PC-3 (cell line): ENCODE results near the gene PALS1. TPM values are rescaled to one million over a fixed set of nuclear protein-coding genes. Genes with fewer than 3 reads are reported as not detected.

Experiments
- ATAC-seq: fragments of 200-7000 bp; cut with Tn5 transposase; 2 replicates; pipeline ENCODE4 v1.9.1; 2020; ENCODE audit warnings: mild to moderate bottlenecking, moderate library complexity
- BruUV-seq: library from RNA; stranded (reverse); fragments of 400-500 nt; replicated peaks from 2 replicates; lab custom pipeline; 2021; lab: Mats Ljungman, UMichigan
- CTCF ChIA-PET: fragments of 300-600 bp; sonication (Branson Sonifier 250); formaldehyde crosslinking; loops from one replicate; lab custom pipeline; 2022; ENCODE audit warnings: antibody characterized with exemption; lab: Charles Lee
- POLR2A ChIA-PET: fragments of 300-600 bp; sonication (Branson Sonifier 250); formaldehyde crosslinking; loops from one replicate; lab custom pipeline; 2022; ENCODE audit warnings: antibody characterized with exemption; ENCODE audit not compliant: unreplicated experiment; lab: Charles Lee
- DNase-seq: peaks from one replicate; pipeline ENCODE4 v3.0.0-alpha.2; 2015
- H2AFZ ChIP-seq: fragments of 300-600 bp; sonication (generic); 2 replicates; pipeline ENCODE4 v1.6.0; 2016; ENCODE audit warnings: antibody characterized with exemption, low read length
- H3F3A ChIP-seq: fragments of 300-600 bp; sonication (generic); one replicate; pipeline ENCODE4 v1.6.0; 2017; ENCODE audit warnings: antibody characterized with exemption, low read length, control low read depth, mild to moderate bottlenecking; ENCODE audit not compliant: unreplicated experiment
- H3K27ac ChIP-seq: fragments of 300-600 bp; sonication (generic); 2 replicates; pipeline ENCODE4 v1.5.1; 2016; ENCODE audit warnings: mild to moderate bottlenecking, low read length
- H3K27me3 ChIP-seq: fragments of 300-600 bp; sonication (generic); 2 replicates; pipeline ENCODE4 v1.6.1; 2016; ENCODE audit warnings: low read length, mixed read lengths
- H3K36me3 ChIP-seq: fragments of 300-600 bp; sonication (generic); 2 replicates; pipeline ENCODE4 v1.6.1; 2016; ENCODE audit warnings: low read depth, mixed run types, low read length, mixed read lengths
- H3K4me1 ChIP-seq: fragments of 300-600 bp; sonication (generic); 2 replicates; pipeline ENCODE4 v1.5.1; 2016; ENCODE audit warnings: low read length; ENCODE audit not compliant: insufficient read depth
- H3K4me2 ChIP-seq: fragments of 300-600 bp; sonication (generic); 2 replicates; pipeline ENCODE4 v1.6.0; 2016; ENCODE audit warnings: low read length
- H3K4me3 ChIP-seq: fragments of 300-600 bp; sonication (generic); 2 replicates; pipeline ENCODE4 v1.5.1; 2016; ENCODE audit warnings: mild to moderate bottlenecking, low read length, mixed read lengths
- H3K79me2 ChIP-seq: fragments of 300-600 bp; sonication (generic); 2 replicates; pipeline ENCODE4 v1.6.1; 2017; ENCODE audit warnings: low read length, mixed read lengths
- H3K9ac ChIP-seq: fragments of 300-600 bp; sonication (generic); 2 replicates; pipeline ENCODE4 v1.6.0; 2016; ENCODE audit warnings: mild to moderate bottlenecking, low read length
- H3K9me2 ChIP-seq: fragments of 300-600 bp; sonication (generic); replicated peaks from 2 replicates; pipeline ENCODE4 v1.6.1; 2016; ENCODE audit warnings: mixed run types, low read length, mixed read lengths
- H3K9me3 ChIP-seq: fragments of 300-600 bp; sonication (generic); 2 replicates; pipeline ENCODE4 v1.6.1; 2016; ENCODE audit warnings: low read length, mixed read lengths
- H4K20me1 ChIP-seq: fragments of 300-600 bp; sonication (generic); 2 replicates; pipeline ENCODE4 v1.6.1; 2016; ENCODE audit warnings: low read length, mixed read lengths
- CTCF ChIP-seq: fragments of 300-600 bp; sonication (generic); conservative IDR thresholded peaks from 2 replicates; pipeline ENCODE4 v1.5.1; 2017; ENCODE audit warnings: antibody characterized with exemption, low read depth, mild to moderate bottlenecking, low read length
- EZH2 ChIP-seq: fragments of 300-600 bp; sonication (generic); IDR thresholded peaks from one replicate; pipeline ENCODE4 v1.6.1; 2017; ENCODE audit warnings: antibody characterized with exemption, mild to moderate bottlenecking, low read length; ENCODE audit not compliant: unreplicated experiment
- EZH2phosphoT487 ChIP-seq: fragments of 300-600 bp; sonication (generic); IDR thresholded peaks from 2 replicates; pipeline ENCODE4 v1.6.1; 2018; ENCODE audit warnings: mild to moderate bottlenecking, antibody characterized with exemption, low read length, borderline replicate concordance
- intact Hi-C: fragments of 100-400 bp; cut with micrococcal nuclease; formaldehyde crosslinking; loops from 2 replicates; pipeline ENCODE4 v1.9.0; 2023
- total RNA-seq: library from RNA; depleted of rRNA; stranded (reverse); fragments of >200 nt; gene quantifications from 2 replicates; pipeline ENCODE4 v1.2.3, GENCODE V29; 2014

Gene PALS1
- total RNA-seq, 1 experiment from 2014 or later = 31.5 TPM

- Histone ChIP-seq H3K27ac (peak overlapping the region; percentile 29), H3K36me3 (peaks cover 3% of the 10 kb centered on the region; the same call in 1 of the 2 replicates), H2AFZ (peak overlapping the region; percentile 13; the same call in 1 of the 2 replicates), H3K79me2 (no peaks in the 10 kb centered on the region), H3K27me3 (no peaks in the 10 kb centered on the region), H3K4me1 (peaks cover 23% of the 10 kb centered on the region), H4K20me1 (no peaks in the 10 kb centered on the region), H3K9me2 (no peaks in the 10 kb centered on the region), H3K4me2 (peak overlapping the region; percentile 70), H3K4me3 (peak overlapping the region; percentile 16; the same call in 1 of the 2 replicates), H3F3A (peaks cover 10% of the 10 kb centered on the region), H3K9ac (no peak overlapping the region), H3K9me3 (peaks cover 5% of the 10 kb centered on the region; the same call in 1 of the 2 replicates)
- POLR2A ChIA-PET = interaction anchor here (1.0 kb wide), 1 partner anchor 35 kb away, joined by 3 read pairs; no protein-coding TSS in a partner anchor
- CTCF ChIA-PET = interaction anchor here (0.7 to 1.5 kb wide), 4 partner anchors 34 to 64 kb away, joined by 3 to 5 read pairs (median 4); no protein-coding TSS in a partner anchor
- BruUV-seq = no TSS peak
- DNase-seq (no peak), ATAC-seq (peak; percentile 11)
- intact Hi-C loops = loop anchor here (1.0 kb wide), 4 partner anchors 15 to 56 kb away; partner anchors contain the start of gene PALS1
- TF ChIP-seq EZH2phosphoT487 = no peak
- TF ChIP-seq EZH2 = no peak
- no peak for TF ChIP-seq CTCF
Measured at GRCh38 chr14:67221982-67222328, 19.3 kb upstream of the PALS1 start.

DNA sequence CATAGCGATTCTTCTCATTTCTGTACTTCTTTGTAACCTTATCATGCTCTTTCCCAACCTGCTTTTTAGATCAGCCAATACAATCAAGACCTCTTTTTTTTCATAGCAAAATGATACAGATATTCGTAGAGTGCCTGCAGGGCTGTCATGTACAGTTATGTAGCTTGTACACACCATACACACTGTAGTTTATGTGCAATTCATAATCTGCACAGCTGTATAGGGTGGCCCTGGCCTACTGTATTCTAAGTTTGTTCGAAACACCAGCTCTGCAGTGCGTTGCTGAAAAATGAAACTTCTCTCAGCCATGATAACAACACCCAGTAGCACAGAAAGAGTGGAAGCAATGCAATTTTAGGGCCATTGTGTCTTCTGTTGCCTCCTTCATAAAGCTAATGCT is 15.7 kb upstream of the PALS1 start:
- Histone ChIP-seq H3K9ac (no peak overlapping the region), H3K36me3 (no peaks in the 10 kb centered on the region), H2AFZ (no peak overlapping the region), H3K4me3 (no peak overlapping the region), H3K4me2 (no peak overlapping the region), H3K27ac (no peak overlapping the region), H3F3A (peaks cover 10% of the 10 kb centered on the region), H3K79me2 (no peaks in the 10 kb centered on the region), H3K9me2 (no peaks in the 10 kb centered on the region), H4K20me1 (no peaks in the 10 kb centered on the region), H3K27me3 (no peaks in the 10 kb centered on the region), H3K4me1 (peaks cover 30% of the 10 kb centered on the region), H3K9me3 (no peaks in the 10 kb centered on the region)
- intact Hi-C loops = no loop called here
- CTCF ChIA-PET = no interaction called here
- ATAC-seq = no peak
- no peak for TF ChIP-seq EZH2
- no peak for TF ChIP-seq CTCF
- BruUV-seq = no TSS peak
- DNase-seq = no peak
- POLR2A ChIA-PET = no interaction called here

DNA sequence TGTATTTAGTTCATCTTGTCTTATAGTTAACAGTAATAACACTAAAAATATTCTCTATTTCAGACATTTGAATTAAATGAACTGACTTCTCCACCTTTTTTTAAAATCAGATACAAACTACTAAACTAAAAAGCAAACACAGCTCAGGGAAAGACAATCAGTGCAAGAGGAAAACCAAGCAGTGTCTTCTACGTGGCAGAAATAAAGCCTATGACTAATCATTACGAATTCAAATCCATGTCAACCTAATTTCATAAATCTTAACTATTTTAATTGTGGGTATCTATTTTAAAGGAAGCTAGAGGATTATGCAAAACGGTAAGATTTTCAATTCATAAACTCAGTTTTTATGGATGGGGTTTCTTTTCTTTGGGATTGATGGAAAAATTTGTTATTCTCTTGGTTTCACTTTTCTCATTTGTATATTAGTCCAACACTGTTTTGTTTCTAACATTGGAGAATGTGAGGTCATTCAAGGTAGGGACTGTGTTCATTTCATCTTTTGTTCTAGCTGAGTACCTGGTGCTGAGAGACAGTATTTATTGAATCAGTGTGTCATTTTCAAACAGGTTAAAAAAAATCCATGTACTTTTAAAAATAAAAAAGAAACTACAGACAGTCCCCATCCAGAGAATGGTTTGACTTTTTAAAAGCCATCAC is 12.8 kb upstream of the PALS1 start:
- intact Hi-C loops = loop anchor here (1.0 kb wide), 1 partner anchor 9 kb away; no protein-coding TSS in a partner anchor
- Histone ChIP-seq H3K4me2 (peak overlapping the region; percentile 70), H3K9me2 (no peaks in the 10 kb centered on the region), H3K36me3 (no peaks in the 10 kb centered on the region), H3K79me2 (no peaks in the 10 kb centered on the region), H3K4me1 (peaks cover 8% of the 10 kb centered on the region), H2AFZ (peak overlapping the region; percentile 48), H3K27me3 (no peaks in the 10 kb centered on the region), H4K20me1 (no peaks in the 10 kb centered on the region), H3K9me3 (no peaks in the 10 kb centered on the region), H3K9ac (peak overlapping the region; percentile 3), H3F3A (no peaks in the 10 kb centered on the region), H3K27ac (peak overlapping the region; percentile 26), H3K4me3 (peak overlapping the region; percentile 54)
- DNase-seq = peak; percentile 67
- POLR2A ChIA-PET = no interaction called here
- CTCF ChIA-PET = interaction anchor here (0.6 kb wide), 1 partner anchor 25 kb away, joined by 3 read pairs; no protein-coding TSS in a partner anchor
- BruUV-seq = TSS peak; percentile 94
- ATAC-seq = peak; percentile 92
- TF ChIP-seq CTCF (no peak), EZH2phosphoT487 (no peak), EZH2 (no peak)
